PC-9 (cell line): ENCODE measurements around the gene EDRF1.

ENCODE experiments used
- CTCF ChIP-seq: fragments of 200-600 bp; sonication (generic); conservative IDR thresholded peaks from 2 replicates; pipeline ENCODE4 v1.6.1; 2017; ENCODE audit warnings: mixed run types, antibody characterized with exemption, mild to moderate bottlenecking, moderate library complexity
- EZH2 ChIP-seq: fragments of 200-600 bp; sonication (generic); IDR thresholded peaks from 2 replicates; pipeline ENCODE4 v1.8.0; 2017; ENCODE audit warnings: antibody characterized with exemption, low read depth

- TF ChIP-seq CTCF, result no peak
- TF ChIP-seq EZH2, result no peak
Measured at GRCh38 chr10:125687507-125688185, 31.9 kb upstream of the EDRF1 start.
